Tibial artery (tissue), 4 donors: ENCODE measurements around the gene P3H1.

Experiments
- DNase-seq, 2 donors: peaks; one replicate each; pipeline ENCODE4 v3.0.0-alpha.2; 2019
- H3K27ac ChIP-seq, 2 donors: fragments of 200-600 bp; sonication (generic) in 1 of 2; 1 replicate in 1 of 2; 2 replicates in 1 of 2; pipeline ENCODE4 v1.5.1; 2018 to 2019; ENCODE audit warnings: mild to moderate bottlenecking in 1 of 2
- H3K27me3 ChIP-seq, 2 donors: fragments of 200-600 bp; sonication (generic) in 1 of 2; one replicate each; pipeline versions ENCODE4 v1.5.1 to v1.6.0; 2016 to 2019
- H3K36me3 ChIP-seq, 3 donors: fragments of 200-600 bp; sonication (generic) in 2 of 3; one replicate each; pipeline ENCODE4 v1.5.1; 2016 to 2019; ENCODE audit warnings: mild to moderate bottlenecking in 2 of 3
- H3K4me1 ChIP-seq, 4 donors: fragments of 200-600 bp; sonication (generic) in 2 of 4; 1 replicate in 3 of 4; 2 replicates in 1 of 4; pipeline ENCODE4 v1.5.1; 2016 to 2019
- H3K4me3 ChIP-seq, 2 donors: fragments of 200-600 bp; sonication (generic) in 1 of 2; 1 replicate in 1 of 2; 2 replicates in 1 of 2; pipeline ENCODE4 v1.5.1; 2018 to 2019; ENCODE audit warnings: mild to moderate bottlenecking in 2 of 2
- H3K9me3 ChIP-seq, 3 donors: fragments of 200-600 bp; sonication (generic) in 1 of 3; one replicate each; pipeline ENCODE4 v1.5.1; 2016 to 2019
- intact Hi-C: fragments of 100-400 bp; cut with DNase I; formaldehyde crosslinking; loops from one replicate; pipeline ENCODE4 v1.15.0; 2023; ENCODE audit warnings: low total_unique reads
- TF ChIP-seq, protein P1 (sequence below), 2 experiments: fragments of 200-600 bp in 1 of 2; fragments of 450-650 bp in 1 of 2; IDR thresholded peaks; one replicate each; pipeline ENCODE4 v1.5.1; 2017 to 2019; ENCODE audit warnings: antibody characterized with exemption in 2 of 2, mild to moderate bottlenecking in 1 of 2, moderate library complexity in 1 of 2

P3H1 gene

GRCh38 chr1:42780176-42780575, 13.3 kb upstream of the P3H1 start:
- TF ChIP-seq, protein P1, sequence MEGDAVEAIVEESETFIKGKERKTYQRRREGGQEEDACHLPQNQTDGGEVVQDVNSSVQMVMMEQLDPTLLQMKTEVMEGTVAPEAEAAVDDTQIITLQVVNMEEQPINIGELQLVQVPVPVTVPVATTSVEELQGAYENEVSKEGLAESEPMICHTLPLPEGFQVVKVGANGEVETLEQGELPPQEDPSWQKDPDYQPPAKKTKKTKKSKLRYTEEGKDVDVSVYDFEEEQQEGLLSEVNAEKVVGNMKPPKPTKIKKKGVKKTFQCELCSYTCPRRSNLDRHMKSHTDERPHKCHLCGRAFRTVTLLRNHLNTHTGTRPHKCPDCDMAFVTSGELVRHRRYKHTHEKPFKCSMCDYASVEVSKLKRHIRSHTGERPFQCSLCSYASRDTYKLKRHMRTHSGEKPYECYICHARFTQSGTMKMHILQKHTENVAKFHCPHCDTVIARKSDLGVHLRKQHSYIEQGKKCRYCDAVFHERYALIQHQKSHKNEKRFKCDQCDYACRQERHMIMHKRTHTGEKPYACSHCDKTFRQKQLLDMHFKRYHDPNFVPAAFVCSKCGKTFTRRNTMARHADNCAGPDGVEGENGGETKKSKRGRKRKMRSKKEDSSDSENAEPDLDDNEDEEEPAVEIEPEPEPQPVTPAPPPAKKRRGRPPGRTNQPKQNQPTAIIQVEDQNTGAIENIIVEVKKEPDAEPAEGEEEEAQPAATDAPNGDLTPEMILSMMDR (IDR thresholded peaks at IDR 0.05) = no peak
- Histone ChIP-seq H3K4me3 (no peak overlapping the region), H3K36me3 (peaks cover 25 to 71% (median 37%) of the 10 kb centered on the region in 3 donors), H3K27me3 (no peaks in the 10 kb centered on the region), H3K9me3 (no peaks in the 10 kb centered on the region), H3K27ac (no peak overlapping the region), H3K4me1 (peaks cover 0 to 6% (median 5%) of the 10 kb centered on the region in 4 donors)
- intact Hi-C loops = loop anchor here (10.0 kb wide), 1 partner anchor 295 kb away; no protein-coding TSS in a partner anchor
- no peak for DNase-seq

- TF ChIP-seq, protein P1 (IDR thresholded peaks at IDR 0.05) = no peak
- no peaks in the 10 kb centered on the region for H3K9me3 ChIP-seq
- H3K4me1 ChIP-seq = peaks cover 0 to 2% (median under 1%) of the 10 kb centered on the region in 4 donors
- H3K27ac ChIP-seq = no peak overlapping the region
- no peak for DNase-seq
- H3K27me3 ChIP-seq = no peaks in the 10 kb centered on the region
- H3K4me3 ChIP-seq = no peak overlapping the region
- H3K36me3 ChIP-seq = peaks cover 29 to 76% (median 41%) of the 10 kb centered on the region in 3 donors
- intact Hi-C loops = loop anchor here (10.0 kb wide), 1 partner anchor 295 kb away; no protein-coding TSS in a partner anchor
Observed at GRCh38 chr1:42779725-42780124, 12.9 kb upstream of the P3H1 start.

DNA sequence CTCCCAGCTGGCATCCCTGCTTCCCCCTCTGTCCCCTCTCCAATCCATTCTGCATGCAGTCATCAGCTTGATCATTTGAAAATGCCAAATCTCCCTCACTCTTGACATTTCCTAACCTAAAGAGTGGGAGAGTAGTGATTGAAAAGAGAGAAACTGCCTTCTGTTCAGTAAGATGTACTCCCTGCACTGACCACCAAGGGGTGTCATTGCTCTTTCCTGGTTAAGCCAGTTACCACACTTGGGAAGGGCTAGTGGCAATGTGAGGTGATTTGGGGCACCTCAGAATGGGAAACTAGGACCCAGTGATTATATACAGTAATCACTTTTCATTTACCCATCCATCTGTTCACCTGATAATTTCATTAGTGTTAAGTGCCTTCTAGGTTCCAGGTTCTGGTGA, 11.0 kb upstream of the P3H1 start:
- no peak overlapping the region for H3K4me3 ChIP-seq
- no peaks in the 10 kb centered on the region for H3K27me3 ChIP-seq
- intact Hi-C loops = no loop called here
- peaks cover 39 to 84% (median 53%) of the 10 kb centered on the region in 3 donors for H3K36me3 ChIP-seq
- H3K4me1 ChIP-seq = no peaks in the 10 kb centered on the region
- no peaks in the 10 kb centered on the region for H3K9me3 ChIP-seq
- TF ChIP-seq, protein P1 (IDR thresholded peaks at IDR 0.05) = peak; percentile 42 to 51
- no peak for DNase-seq
- no peak overlapping the region for H3K27ac ChIP-seq

DNA sequence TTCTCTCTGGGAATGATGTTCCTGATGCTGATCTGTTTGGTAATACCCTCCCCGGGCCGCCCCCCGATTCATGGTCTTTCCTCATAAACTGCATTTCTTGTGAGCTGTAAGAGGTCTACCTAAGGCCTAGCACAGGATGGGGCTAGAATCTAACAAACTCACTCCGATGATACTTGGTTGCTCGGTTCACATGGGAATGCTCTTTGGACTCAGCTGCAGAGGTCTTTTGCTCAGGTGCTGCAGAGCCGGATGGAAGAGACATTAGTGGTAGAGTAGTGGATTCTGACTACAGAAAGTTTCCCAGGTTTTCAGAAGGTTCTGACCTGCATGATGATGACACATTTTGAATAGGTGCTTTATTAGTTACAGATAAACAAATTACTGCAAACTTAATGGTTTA, 9.7 kb upstream of the P3H1 start:
- H3K4me3 ChIP-seq = no peak overlapping the region
- no peaks in the 10 kb centered on the region for H3K27me3 ChIP-seq
- peaks cover 39 to 74% (median 48%) of the 10 kb centered on the region in 3 donors for H3K36me3 ChIP-seq
- TF ChIP-seq, protein P1 (IDR thresholded peaks at IDR 0.05) = no peak
- H3K27ac ChIP-seq = no peak overlapping the region
- no peaks in the 10 kb centered on the region for H3K9me3 ChIP-seq
- peaks cover 0 to 3% (median 0%) of the 10 kb centered on the region in 4 donors for H3K4me1 ChIP-seq
- DNase-seq = no peak
- intact Hi-C loops = no loop called here

DNA sequence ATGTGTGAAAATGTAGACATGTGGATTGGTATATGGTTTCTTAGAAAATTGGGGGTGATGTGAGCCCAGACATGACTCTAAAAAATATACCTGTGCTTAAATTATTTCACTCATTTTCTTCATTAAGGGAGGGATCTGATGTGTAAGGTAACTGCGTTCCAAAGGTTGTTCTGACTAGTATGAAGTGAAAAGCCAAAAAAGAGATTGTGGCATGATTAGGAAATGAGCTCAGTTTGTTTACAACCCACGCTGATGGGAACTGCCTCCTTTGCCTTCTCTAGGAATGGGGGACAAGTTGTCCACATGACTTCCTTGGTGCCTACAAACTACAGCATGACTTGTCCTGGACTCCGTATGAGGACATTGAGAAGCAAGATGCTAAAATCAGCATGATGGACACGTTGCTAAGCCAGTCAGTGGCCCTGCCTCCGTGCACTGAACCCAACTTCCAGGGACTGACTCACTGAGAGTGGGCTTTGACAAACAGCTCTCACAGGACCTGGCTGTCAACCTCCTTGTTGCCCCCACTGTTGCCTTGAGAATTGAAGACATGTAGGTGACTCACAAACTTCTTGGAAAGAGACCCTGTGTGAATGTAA, 8.2 kb upstream of the P3H1 start:
- no peak overlapping the region for H3K27ac ChIP-seq
- no peaks in the 10 kb centered on the region for H3K9me3 ChIP-seq
- no peak for DNase-seq
- no peak overlapping the region for H3K4me3 ChIP-seq
- peaks cover 39 to 59% (median 40%) of the 10 kb centered on the region in 3 donors for H3K36me3 ChIP-seq
- intact Hi-C loops = no loop called here
- TF ChIP-seq, protein P1 (IDR thresholded peaks at IDR 0.05) = no peak
- peaks cover 0 to 10% (median 0%) of the 10 kb centered on the region in 4 donors for H3K4me1 ChIP-seq
- no peaks in the 10 kb centered on the region for H3K27me3 ChIP-seq
